ENCODE data around the gene PRICKLE2.
A peak's percentile ranks its signal among the peaks of the same experiment; 100 is the strongest.

Gene PRICKLE2

DNA sequence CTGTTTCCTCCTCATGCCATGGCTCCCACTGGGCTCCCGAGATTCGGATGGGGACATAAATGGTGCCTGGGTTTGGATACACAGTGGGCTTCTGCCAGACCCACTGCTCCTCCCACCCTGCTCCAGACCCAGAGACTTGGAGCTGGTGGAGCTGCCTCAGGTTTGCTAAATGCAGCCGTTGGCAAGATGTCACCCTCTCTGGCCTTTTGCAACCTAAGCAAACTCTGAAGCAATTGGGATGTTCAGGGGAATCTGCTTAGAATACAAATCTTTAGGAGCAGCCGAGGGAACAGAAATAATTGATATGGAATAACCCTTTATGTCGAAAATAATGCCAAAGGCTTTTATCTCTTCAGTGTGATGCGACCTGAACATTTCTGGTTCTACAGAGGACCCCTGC, 33.4 kb downstream of the PRICKLE2 start:
- TF ChIP-seq TAF1 (IDR thresholded peaks at IDR 0.05; ENCODE audit: borderline replicate concordance, insufficient read depth, low read length) (no peak), FOXP2 (optimal IDR thresholded peaks at IDR 0.05; ENCODE audit: borderline replicate concordance, extremely low read depth, extremely low read length, insufficient read depth) (no peak), POLR2AphosphoS5 (IDR thresholded peaks at IDR 0.05; ENCODE audit: low read depth, low read length) (no peak), SIN3A (IDR thresholded peaks at IDR 0.05; ENCODE audit: borderline replicate concordance, insufficient read depth, low read length) (no peak)
- TF ChIP-seq, protein P1, sequence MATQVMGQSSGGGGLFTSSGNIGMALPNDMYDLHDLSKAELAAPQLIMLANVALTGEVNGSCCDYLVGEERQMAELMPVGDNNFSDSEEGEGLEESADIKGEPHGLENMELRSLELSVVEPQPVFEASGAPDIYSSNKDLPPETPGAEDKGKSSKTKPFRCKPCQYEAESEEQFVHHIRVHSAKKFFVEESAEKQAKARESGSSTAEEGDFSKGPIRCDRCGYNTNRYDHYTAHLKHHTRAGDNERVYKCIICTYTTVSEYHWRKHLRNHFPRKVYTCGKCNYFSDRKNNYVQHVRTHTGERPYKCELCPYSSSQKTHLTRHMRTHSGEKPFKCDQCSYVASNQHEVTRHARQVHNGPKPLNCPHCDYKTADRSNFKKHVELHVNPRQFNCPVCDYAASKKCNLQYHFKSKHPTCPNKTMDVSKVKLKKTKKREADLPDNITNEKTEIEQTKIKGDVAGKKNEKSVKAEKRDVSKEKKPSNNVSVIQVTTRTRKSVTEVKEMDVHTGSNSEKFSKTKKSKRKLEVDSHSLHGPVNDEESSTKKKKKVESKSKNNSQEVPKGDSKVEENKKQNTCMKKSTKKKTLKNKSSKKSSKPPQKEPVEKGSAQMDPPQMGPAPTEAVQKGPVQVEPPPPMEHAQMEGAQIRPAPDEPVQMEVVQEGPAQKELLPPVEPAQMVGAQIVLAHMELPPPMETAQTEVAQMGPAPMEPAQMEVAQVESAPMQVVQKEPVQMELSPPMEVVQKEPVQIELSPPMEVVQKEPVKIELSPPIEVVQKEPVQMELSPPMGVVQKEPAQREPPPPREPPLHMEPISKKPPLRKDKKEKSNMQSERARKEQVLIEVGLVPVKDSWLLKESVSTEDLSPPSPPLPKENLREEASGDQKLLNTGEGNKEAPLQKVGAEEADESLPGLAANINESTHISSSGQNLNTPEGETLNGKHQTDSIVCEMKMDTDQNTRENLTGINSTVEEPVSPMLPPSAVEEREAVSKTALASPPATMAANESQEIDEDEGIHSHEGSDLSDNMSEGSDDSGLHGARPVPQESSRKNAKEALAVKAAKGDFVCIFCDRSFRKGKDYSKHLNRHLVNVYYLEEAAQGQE (IDR thresholded peaks at IDR 0.05; ENCODE audit: insufficient read depth in 1 of 2, low read depth in 2 of 2, low read length in 2 of 2): no peak

DNA sequence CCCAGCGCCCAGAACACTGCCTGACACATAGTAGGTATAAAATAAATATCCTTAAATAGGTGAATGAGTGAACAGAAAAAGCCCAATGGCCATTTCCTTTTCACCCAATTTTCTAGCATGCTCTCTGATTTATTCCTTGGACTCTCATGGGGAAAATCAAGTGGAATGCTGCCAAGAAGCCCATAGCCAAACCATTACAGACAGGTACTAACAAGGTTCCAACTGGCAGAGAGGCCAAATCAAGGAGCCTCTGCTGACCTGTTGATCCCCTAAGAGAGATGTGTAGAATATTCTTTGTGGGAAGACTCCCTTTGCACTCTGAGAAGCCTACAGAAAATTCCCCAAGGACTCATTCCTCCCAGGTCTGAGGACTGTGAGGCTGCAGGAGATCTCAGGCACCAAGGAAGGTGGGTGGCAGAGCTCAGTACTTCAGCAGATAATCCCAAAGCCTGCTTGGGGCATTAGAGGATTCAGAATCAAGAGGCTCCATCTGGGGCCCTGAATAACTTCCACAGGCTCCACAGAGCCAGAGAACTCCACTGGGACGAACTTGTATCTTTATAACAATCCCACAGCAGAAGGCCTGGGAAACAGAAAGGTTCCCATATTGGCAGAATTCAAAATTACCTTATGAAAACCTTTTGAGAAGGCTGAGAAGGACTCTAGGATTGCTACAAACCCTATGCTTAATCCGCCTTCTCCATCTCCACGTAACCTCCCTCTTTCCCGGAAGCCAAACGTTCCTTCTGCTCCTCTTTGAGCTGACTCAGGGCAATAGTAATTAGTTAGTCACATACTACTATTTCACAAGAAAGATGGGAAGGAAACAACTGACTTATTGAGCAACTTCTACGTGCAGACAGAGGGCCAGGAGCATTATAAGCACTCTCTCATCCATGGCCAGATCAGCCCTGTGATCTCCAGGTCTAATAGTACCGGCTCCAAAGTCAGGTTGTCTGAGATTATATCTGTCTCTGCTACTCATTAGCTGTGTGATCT, 34.5 kb downstream of the PRICKLE2 start:
- no peak for TF ChIP-seq FOXP2 (optimal IDR thresholded peaks at IDR 0.05; ENCODE audit: borderline replicate concordance, extremely low read depth, extremely low read length, insufficient read depth)
- 0 out of 2 replicates have a peak, but pooled peaks have one; percentile 2 for TF ChIP-seq SIN3A (IDR thresholded peaks at IDR 0.05; ENCODE audit: borderline replicate concordance, insufficient read depth, low read length)

DNA sequence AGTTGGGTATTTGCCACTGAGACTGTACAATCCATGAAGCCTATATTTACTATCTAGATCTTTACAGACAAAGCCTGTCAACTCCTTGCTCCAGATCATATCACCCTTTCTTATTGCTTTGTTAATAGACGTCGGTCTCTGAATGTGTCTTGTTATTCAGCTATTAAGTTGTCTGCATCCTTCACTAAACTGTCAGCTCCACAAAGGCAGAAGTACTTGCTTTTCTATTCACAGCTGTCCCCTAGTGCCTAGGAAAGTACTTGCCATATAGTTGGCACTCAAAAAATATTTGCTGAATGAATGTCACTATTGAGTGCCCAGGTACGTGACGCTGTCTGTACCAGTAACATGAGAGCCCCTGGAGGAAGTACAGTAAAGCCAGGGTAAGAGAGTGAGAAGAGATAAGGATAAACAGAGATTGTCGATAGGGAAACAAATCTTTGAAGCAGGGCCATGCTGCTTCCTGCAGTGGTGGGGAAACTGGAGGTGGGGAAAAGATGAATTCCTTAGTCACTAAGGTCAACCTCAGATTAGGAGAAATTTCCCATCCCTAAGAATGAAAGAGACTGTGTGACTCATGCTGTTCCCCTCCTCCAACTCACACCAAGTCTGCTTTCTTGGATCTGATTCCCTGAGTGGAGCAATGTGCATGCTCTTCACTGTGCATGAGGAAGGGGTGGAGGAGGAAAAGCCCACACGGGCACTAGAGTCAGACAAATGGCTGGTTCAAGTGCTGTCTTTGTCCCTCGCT, 36.3 kb downstream of the PRICKLE2 start:
- TF ChIP-seq, protein P1 (IDR thresholded peaks at IDR 0.05; ENCODE audit: insufficient read depth in 1 of 2, low read depth in 2 of 2, low read length in 2 of 2): no peak
- TF ChIP-seq TAF1 (IDR thresholded peaks at IDR 0.05; ENCODE audit: borderline replicate concordance, insufficient read depth, low read length) (no peak), POLR2AphosphoS5 (IDR thresholded peaks at IDR 0.05; ENCODE audit: low read depth, low read length) (no peak), SIN3A (IDR thresholded peaks at IDR 0.05; ENCODE audit: borderline replicate concordance, insufficient read depth, low read length) (no peak), FOXP2 (optimal IDR thresholded peaks at IDR 0.05; ENCODE audit: borderline replicate concordance, extremely low read depth, extremely low read length, insufficient read depth) (no peak)

DNA sequence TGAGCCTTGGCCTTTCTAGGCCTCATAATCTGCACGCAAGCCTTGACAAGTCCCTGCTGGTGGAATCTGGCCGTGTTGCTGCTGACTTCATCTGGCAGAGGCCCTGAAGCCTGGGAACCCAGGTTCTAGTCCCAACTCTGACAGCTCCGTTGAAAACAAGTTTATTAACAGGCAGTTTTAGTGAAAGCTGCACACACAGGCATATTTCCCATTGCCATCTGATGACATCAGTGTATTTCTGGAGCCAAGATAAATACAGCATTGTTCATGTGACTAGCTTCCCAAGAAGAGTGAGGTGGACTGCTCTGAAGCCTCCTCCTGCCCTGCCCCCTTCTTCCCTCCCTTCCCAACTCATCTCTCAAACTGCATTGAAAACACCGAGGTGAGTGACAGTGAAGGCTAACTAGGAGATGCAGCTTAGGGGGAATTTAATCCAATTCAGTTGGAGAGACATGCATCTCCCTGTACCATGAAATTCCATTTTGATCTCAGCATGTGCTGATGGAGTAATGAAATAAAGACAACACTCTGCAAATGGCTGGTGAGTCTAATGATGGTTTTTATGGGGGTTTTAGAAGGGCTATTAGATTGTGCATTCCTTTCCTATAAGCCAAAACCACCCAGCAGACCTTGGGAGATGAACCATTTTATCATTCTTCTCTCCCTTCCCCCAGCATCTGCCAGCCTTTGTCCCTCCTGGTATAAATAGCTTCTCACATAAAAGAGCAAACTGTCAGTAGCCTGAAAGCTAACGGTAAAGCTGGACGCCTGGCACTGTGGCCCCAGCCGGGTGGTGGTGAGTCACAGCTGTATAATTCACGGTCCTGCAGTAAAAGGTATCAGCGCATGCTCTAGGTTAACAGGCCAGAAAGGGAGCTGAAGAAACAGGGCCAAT, 38.0 kb downstream of the PRICKLE2 start:
- TF ChIP-seq FOXP2 (optimal IDR thresholded peaks at IDR 0.05; ENCODE audit: borderline replicate concordance, extremely low read depth, extremely low read length, insufficient read depth): no peak
- no peak for TF ChIP-seq POLR2AphosphoS5 (IDR thresholded peaks at IDR 0.05; ENCODE audit: low read depth, low read length)
- TF ChIP-seq, protein P1 (IDR thresholded peaks at IDR 0.05; ENCODE audit: insufficient read depth in 1 of 2, low read depth in 2 of 2, low read length in 2 of 2): no peak
- TF ChIP-seq TAF1 (IDR thresholded peaks at IDR 0.05; ENCODE audit: borderline replicate concordance, insufficient read depth, low read length): no peak
- TF ChIP-seq SIN3A (IDR thresholded peaks at IDR 0.05; ENCODE audit: borderline replicate concordance, insufficient read depth, low read length): no peak

DNA sequence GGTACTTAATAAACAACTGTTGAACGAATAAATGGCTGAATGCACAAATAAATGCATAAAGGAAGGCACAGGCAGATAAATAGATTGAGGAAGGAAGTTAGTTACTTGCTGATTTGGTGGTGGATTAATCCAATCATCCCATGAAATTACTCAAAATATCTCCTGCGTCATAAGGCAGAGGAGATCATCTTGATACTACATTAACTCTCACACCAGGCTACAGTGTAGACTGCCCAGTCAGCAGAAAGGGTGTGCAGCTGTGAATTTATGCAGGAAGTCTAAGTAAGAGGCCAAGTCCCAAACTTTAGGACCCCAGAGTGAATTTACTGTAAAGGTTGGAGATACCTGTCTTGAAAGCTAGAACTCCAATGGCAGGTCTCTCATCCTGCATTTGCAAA, 38.6 kb downstream of the PRICKLE2 start:
- TF ChIP-seq POLR2AphosphoS5 (IDR thresholded peaks at IDR 0.05; ENCODE audit: low read depth, low read length) (no peak), TAF1 (IDR thresholded peaks at IDR 0.05; ENCODE audit: borderline replicate concordance, insufficient read depth, low read length) (no peak), FOXP2 (optimal IDR thresholded peaks at IDR 0.05; ENCODE audit: borderline replicate concordance, extremely low read depth, extremely low read length, insufficient read depth) (no peak), SIN3A (IDR thresholded peaks at IDR 0.05; ENCODE audit: borderline replicate concordance, insufficient read depth, low read length) (no peak)
- TF ChIP-seq, protein P1 (IDR thresholded peaks at IDR 0.05; ENCODE audit: insufficient read depth in 1 of 2, low read depth in 2 of 2, low read length in 2 of 2): no peak

Data from PFSK-1 (cell line).